ENCODE results near the gene CHAF1A. TPM values are rescaled to one million over a fixed set of nuclear protein-coding genes. Genes with fewer than 3 reads are reported as not detected.

The CHAF1A gene
- total RNA-seq, 1 donor from 2014 or later: 6.8 TPM

- Histone ChIP-seq H3K27me3 (ENCODE audit: control insufficient read depth, insufficient read depth, low read length) (no peaks in the 10 kb centered on the region), H3K4me3 (ENCODE audit: low read depth, low read length) (no peak overlapping the region), H3K36me3 (ENCODE audit: control insufficient read depth, insufficient read depth, low read length) (peaks cover 6% of the 10 kb centered on the region)
- TF ChIP-seq CTCF (IDR thresholded peaks at IDR 0.05; ENCODE audit: insufficient read depth, low read length, poor library complexity, severe bottlenecking): no peak
- no peak for DNase-seq (ENCODE audit: low read depth)
Observed at GRCh38 chr19:4428326-4428975, 26.0 kb downstream of the CHAF1A start.

DNA sequence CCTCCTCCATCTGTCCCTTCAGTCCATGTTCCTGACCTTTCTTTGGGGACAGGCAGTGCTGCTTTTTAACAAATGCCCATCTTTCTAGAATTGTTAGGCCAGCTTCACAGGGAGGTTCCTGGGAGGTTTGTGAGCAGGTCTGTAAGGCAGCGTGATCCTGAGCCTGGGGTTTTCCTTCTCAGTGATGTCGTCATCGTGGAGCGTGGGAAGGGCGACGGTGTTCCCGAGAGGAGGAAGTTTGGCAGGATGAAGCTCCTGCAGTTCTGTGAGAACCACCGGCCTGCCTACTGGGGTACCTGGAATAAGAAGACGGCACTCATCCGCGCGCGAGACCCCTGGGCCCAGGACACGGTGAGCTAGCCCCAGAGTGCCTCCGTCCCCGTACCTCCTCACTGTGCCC is 26.8 kb downstream of the CHAF1A start:
- Histone ChIP-seq H3K27me3 (ENCODE audit: control insufficient read depth, insufficient read depth, low read length) (no peaks in the 10 kb centered on the region), H3K4me3 (ENCODE audit: low read depth, low read length) (no peak overlapping the region), H3K36me3 (ENCODE audit: control insufficient read depth, insufficient read depth, low read length) (peaks cover 6% of the 10 kb centered on the region)
- TF ChIP-seq CTCF (IDR thresholded peaks at IDR 0.05; ENCODE audit: insufficient read depth, low read length, poor library complexity, severe bottlenecking): no peak
- DNase-seq (ENCODE audit: low read depth): no peak

DNA sequence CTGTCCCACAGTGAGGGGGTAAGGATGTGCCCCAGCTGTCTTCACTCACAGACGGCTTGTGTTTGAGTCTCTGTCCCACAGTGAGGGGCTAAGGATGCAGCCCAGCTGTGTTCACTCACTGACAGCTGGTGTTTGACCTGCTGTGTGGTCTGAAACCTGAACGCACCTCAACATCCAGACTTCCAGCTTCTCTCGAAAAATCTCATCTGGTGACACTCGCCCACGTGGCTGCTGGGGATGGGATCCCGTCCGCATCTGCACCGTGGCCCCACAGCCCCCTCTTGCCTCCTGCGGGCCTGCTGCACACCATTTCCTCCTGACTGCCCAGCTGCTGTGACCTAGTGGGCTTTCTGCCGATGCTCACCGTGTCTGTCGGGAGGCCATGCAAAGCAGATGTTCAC is 27.3 kb downstream of the CHAF1A start:
- no peak for TF ChIP-seq CTCF (IDR thresholded peaks at IDR 0.05; ENCODE audit: insufficient read depth, low read length, poor library complexity, severe bottlenecking)
- no peak for DNase-seq (ENCODE audit: low read depth)
- H3K4me3 ChIP-seq (ENCODE audit: low read depth, low read length): no peak overlapping the region
- no peaks in the 10 kb centered on the region for H3K27me3 ChIP-seq (ENCODE audit: control insufficient read depth, insufficient read depth, low read length)
- peaks cover 6% of the 10 kb centered on the region for H3K36me3 ChIP-seq (ENCODE audit: control insufficient read depth, insufficient read depth, low read length)

DNA sequence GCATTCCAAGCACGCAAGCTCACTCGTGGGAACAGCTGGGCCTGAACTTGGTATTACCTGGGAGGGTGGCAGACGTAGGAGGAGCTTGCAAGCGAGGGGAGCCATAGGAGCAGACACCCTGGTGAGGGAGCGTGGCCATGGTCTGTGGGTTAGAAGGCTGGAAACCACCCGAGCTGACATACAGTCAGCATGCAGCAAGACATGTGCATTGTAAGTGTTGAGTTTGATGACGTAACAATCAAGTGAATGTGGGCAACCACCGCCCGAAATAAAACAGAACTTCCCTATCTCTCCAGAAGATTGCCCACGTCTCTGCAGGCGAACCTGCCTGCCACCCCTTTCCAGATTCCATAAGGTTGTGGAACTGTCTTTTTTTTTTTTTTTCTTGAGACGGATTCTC is 28.3 kb downstream of the CHAF1A start:
- Histone ChIP-seq H3K36me3 (ENCODE audit: control insufficient read depth, insufficient read depth, low read length) (peaks cover 4% of the 10 kb centered on the region), H3K4me3 (ENCODE audit: low read depth, low read length) (no peak overlapping the region), H3K27me3 (ENCODE audit: control insufficient read depth, insufficient read depth, low read length) (no peaks in the 10 kb centered on the region)
- TF ChIP-seq CTCF (IDR thresholded peaks at IDR 0.05; ENCODE audit: insufficient read depth, low read length, poor library complexity, severe bottlenecking): no peak
- DNase-seq (ENCODE audit: low read depth): no peak

DNA sequence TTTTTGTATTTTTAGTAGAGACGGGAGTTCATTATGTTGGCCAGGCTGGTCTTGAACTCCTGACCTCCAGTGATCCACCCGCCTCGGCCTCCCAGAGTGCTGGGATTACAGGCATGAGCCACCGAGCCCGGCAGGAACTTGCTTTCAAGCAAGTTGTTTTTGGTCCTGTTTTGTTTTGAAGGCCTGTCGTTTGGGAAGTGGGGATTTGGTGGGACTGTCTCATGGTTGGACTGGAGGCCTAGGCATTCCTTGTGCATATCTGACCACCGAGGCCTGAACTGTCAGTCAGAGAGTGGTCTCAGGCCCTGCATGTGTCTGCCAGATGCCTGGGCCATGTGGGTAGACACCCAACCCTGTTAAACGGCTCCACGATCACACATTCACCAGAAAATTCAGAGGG is 28.9 kb downstream of the CHAF1A start:
- peaks cover 4% of the 10 kb centered on the region for H3K36me3 ChIP-seq (ENCODE audit: control insufficient read depth, insufficient read depth, low read length)
- H3K4me3 ChIP-seq (ENCODE audit: low read depth, low read length): no peak overlapping the region
- DNase-seq (ENCODE audit: low read depth): no peak
- no peak for TF ChIP-seq CTCF (IDR thresholded peaks at IDR 0.05; ENCODE audit: insufficient read depth, low read length, poor library complexity, severe bottlenecking)
- H3K27me3 ChIP-seq (ENCODE audit: control insufficient read depth, insufficient read depth, low read length): no peaks in the 10 kb centered on the region

All from kidney epithelial cell (primary cell).